DND-41 (cell line): Measurements from ENCODE around the gene MAP3K6.
"Not testable (repeated sequence)": the region's sequence is repeated elsewhere in the genome, so short reads cannot be mapped to it uniquely, and the experiment has no call there.

Experiments used
- ATAC-seq: fragments of 200-7000 bp; cut with Tn5 transposase; 3 replicates; pipeline ENCODE4 v1.9.1; 2021; ENCODE audit warnings: low read depth; ENCODE audit not compliant: insufficient read depth
- DNase-seq: peaks from one replicate; pipeline ENCODE4 v3.0.0-alpha.2; 2020
- H2AFZ ChIP-seq: 2 replicates; pipeline ENCODE4 v1.6.0; 2012; ENCODE audit warnings: low read depth, low read length
- H3K27ac ChIP-seq: 2 replicates; pipeline ENCODE4 v1.5.1; 2012; ENCODE audit warnings: low read length, inconsistent platforms
- H3K27me3 ChIP-seq: fragments of 200-600 bp; sonication (generic); 2 replicates; pipeline ENCODE4 v1.6.0; 2012; ENCODE audit warnings: low read length, mild to moderate bottlenecking, inconsistent platforms; ENCODE audit not compliant: insufficient read depth, poor library complexity
- H3K36me3 ChIP-seq: 2 replicates; pipeline ENCODE4 v1.5.1; 2012; ENCODE audit warnings: low read length, inconsistent platforms; ENCODE audit not compliant: insufficient read depth
- H3K4me1 ChIP-seq: 2 replicates; pipeline ENCODE4 v1.5.1; 2012; ENCODE audit warnings: mild to moderate bottlenecking, low read length; ENCODE audit not compliant: insufficient read depth
- H3K4me2 ChIP-seq: 2 replicates; pipeline ENCODE4 v1.6.0; 2012; ENCODE audit warnings: mild to moderate bottlenecking, moderate library complexity, low read length, inconsistent platforms; ENCODE audit not compliant: insufficient read depth
- H3K4me3 ChIP-seq, 2 experiments: fragments of 200-600 bp in 1 of 2; shearing (Covaris generic) in 1 of 2; 2 replicates each; pipeline ENCODE4 v1.5.1; 2012 to 2016; ENCODE audit warnings: inconsistent platforms in 2 of 2, low read length in 2 of 2, mild to moderate bottlenecking in 2 of 2, low read depth in 1 of 2, moderate library complexity in 1 of 2
- H3K79me2 ChIP-seq: 2 replicates; pipeline ENCODE4 v1.6.0; 2012; ENCODE audit warnings: low read length, inconsistent platforms; ENCODE audit not compliant: insufficient read depth
- H3K9ac ChIP-seq: 2 replicates; pipeline ENCODE4 v1.6.0; 2012; ENCODE audit warnings: low read depth, mild to moderate bottlenecking, inconsistent platforms, low read length, moderate library complexity
- H3K9me3 ChIP-seq: 2 replicates; pipeline ENCODE4 v1.5.1; 2012; ENCODE audit warnings: low read length, moderate library complexity, mild to moderate bottlenecking, inconsistent platforms; ENCODE audit not compliant: insufficient read depth, severe bottlenecking
- H4K20me1 ChIP-seq: 2 replicates; pipeline ENCODE4 v1.6.0; 2012; ENCODE audit warnings: low read length; ENCODE audit not compliant: insufficient read depth
- CTCF ChIP-seq: IDR thresholded peaks from 2 replicates; pipeline ENCODE4 v1.5.1; 2012; ENCODE audit warnings: borderline replicate concordance, low read length, moderate library complexity, mild to moderate bottlenecking; ENCODE audit not compliant: poor library complexity, severe bottlenecking; ENCODE audit errors: extremely low read depth
- EZH2 ChIP-seq: IDR thresholded peaks from 3 replicates; pipeline ENCODE4 v1.6.1; 2012; ENCODE audit warnings: borderline replicate concordance, low read depth, mild to moderate bottlenecking, moderate library complexity, low read length, inconsistent platforms; ENCODE audit not compliant: severe bottlenecking

MAP3K6 gene

GRCh38 chr1:27412502-27412901 lies 45.7 kb upstream of the MAP3K6 start:
- Histone ChIP-seq H3K36me3 (peaks cover 93% of the 10 kb centered on the region), H3K4me1 (no peaks in the 10 kb centered on the region)
- TF ChIP-seq CTCF: no peak
- TF ChIP-seq EZH2: no peak

GRCh38 chr1:27410709-27411108 lies 43.9 kb upstream of the MAP3K6 start:
- Histone ChIP-seq H3K27me3 (no peaks in the 10 kb centered on the region), H3K79me2 (no peaks in the 10 kb centered on the region), H3K9me3 (no peaks in the 10 kb centered on the region), H4K20me1 (no peaks in the 10 kb centered on the region), H2AFZ (no peak overlapping the region), H3K4me3 (no peak overlapping the region), H3K4me1 (no peaks in the 10 kb centered on the region), H3K27ac (no peak overlapping the region), H3K9ac (no peak overlapping the region), H3K4me2 (no peak overlapping the region), H3K36me3 (peaks cover 89% of the 10 kb centered on the region)
- DNase-seq (no peak), ATAC-seq (no peak)
- TF ChIP-seq CTCF: no peak
- no peak for TF ChIP-seq EZH2

More at GRCh38 chr1:27412502-27412901, 45.7 kb upstream of the MAP3K6 start:
- H3K9ac ChIP-seq: no peak overlapping the region
- H3K27me3 ChIP-seq: no peaks in the 10 kb centered on the region
- H3K4me3 ChIP-seq: no peak overlapping the region
- H3K79me2 ChIP-seq: no peaks in the 10 kb centered on the region
- no peak overlapping the region for H3K4me2 ChIP-seq
- no peak overlapping the region for H3K27ac ChIP-seq
- no peak overlapping the region for H2AFZ ChIP-seq
- no peaks in the 10 kb centered on the region for H3K9me3 ChIP-seq
- no peaks in the 10 kb centered on the region for H4K20me1 ChIP-seq
- DNase-seq (no peak), ATAC-seq (no peak)

GRCh38 chr1:27409669-27410068 lies 42.9 kb upstream of the MAP3K6 start:
- no peak overlapping the region for H3K4me2 ChIP-seq
- no peak overlapping the region for H3K27ac ChIP-seq
- no peaks in the 10 kb centered on the region for H3K4me1 ChIP-seq
- H3K9ac ChIP-seq: no peak overlapping the region
- H3K4me3 ChIP-seq: no peak overlapping the region
- DNase-seq (no peak), ATAC-seq (no peak)
- TF ChIP-seq EZH2 (no peak), CTCF (no peak)
- H3K9me3 ChIP-seq: no peaks in the 10 kb centered on the region
- H2AFZ ChIP-seq: no peak overlapping the region
- H3K79me2 ChIP-seq: no peaks in the 10 kb centered on the region
- H4K20me1 ChIP-seq: no peaks in the 10 kb centered on the region
- peaks cover 78% of the 10 kb centered on the region for H3K36me3 ChIP-seq
- no peaks in the 10 kb centered on the region for H3K27me3 ChIP-seq

- Histone ChIP-seq H4K20me1 (no peaks in the 10 kb centered on the region), H2AFZ (no peak overlapping the region), H3K4me2 (no peak overlapping the region), H3K36me3 (peaks cover 67% of the 10 kb centered on the region), H3K4me3 (no peak overlapping the region), H3K9me3 (no peaks in the 10 kb centered on the region), H3K27ac (no peak overlapping the region), H3K27me3 (no peaks in the 10 kb centered on the region), H3K4me1 (no peaks in the 10 kb centered on the region), H3K79me2 (no peaks in the 10 kb centered on the region), H3K9ac (no peak overlapping the region)
- DNase-seq: no peak
- ATAC-seq: no peak
- TF ChIP-seq EZH2: no peak
- TF ChIP-seq CTCF: no peak
Measured at GRCh38 chr1:27408151-27408550, 41.4 kb upstream of the MAP3K6 start.

GRCh38 chr1:27406791-27407190 lies 40.0 kb upstream of the MAP3K6 start:
- not testable (repeated sequence) for H3K27me3 ChIP-seq, H3K9ac ChIP-seq, H3K4me3 ChIP-seq, ATAC-seq, H3K79me2 ChIP-seq, DNase-seq, H3K4me1 ChIP-seq, H3K27ac ChIP-seq, H2AFZ ChIP-seq, H3K9me3 ChIP-seq, H4K20me1 ChIP-seq, H3K4me2 ChIP-seq
- H3K36me3 ChIP-seq: peaks cover 54% of the 10 kb centered on the region
